Measurements from ENCODE around the gene CFAP61.
A peak's percentile ranks its signal among the peaks of the same experiment; 100 is the strongest.
"Not testable (repeated sequence)": the region's sequence is repeated elsewhere in the genome, so short reads cannot be mapped to it uniquely, and the experiment has no call there.

The CFAP61 gene

DNA sequence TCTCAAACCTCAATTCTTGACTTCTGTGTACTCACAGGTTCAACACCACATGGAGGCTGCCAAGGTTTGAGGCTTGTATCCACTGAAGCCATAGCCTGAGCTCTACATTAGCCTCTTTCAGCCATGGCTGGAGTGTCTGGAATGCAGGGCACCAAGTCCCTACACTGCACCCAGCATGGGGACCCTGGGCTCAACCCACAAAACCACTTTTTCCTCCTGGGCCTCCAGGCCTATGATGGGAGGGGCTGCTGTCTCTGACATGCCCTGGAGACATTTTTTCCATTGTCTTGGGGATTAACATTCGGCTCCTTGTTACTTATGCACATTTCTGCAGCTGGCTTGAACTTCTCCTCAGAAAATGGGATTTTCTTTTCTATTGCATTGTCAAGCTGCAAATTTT lies 192.1 kb downstream of the CFAP61 start:
- not testable (repeated sequence) for DNase-seq

DNA sequence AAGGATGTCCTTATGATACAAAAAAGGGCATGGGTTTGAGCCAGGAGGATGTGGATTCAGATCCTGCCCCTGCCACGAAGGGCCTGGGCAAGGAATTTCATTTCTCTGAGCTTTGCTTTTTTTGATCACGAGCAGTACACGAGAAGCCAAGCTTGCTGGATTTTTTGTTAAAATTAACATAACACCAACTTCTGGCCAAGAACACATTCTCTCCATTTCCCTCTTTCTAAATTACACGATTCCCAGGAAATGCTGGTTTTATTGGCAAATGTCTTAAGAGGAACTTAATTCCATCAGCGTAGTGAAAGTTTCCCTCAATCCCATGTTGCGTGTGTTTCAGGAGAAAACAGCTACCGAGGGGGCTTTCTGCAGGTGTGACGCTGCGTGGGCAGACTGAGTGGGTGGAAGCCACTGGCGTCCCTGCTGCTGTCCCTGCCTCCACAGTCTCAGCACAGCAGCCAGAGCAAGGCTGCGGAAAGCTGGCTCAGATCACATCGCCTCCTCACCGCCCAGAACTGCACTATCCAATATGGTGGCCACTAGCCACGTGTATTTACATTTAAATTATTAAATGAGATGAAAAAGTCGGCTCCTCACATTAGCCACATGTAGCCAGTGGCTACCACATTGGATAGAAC lies 194.8 kb downstream of the CFAP61 start:
- DNase-seq = no peak

GRCh38 chr20:20248620-20249200 lies 196.4 kb downstream of the CFAP61 start:
- no peak for DNase-seq

- no peak for DNase-seq
Measured at GRCh38 chr20:20251317-20251716, 199.0 kb downstream of the CFAP61 start.

DNA sequence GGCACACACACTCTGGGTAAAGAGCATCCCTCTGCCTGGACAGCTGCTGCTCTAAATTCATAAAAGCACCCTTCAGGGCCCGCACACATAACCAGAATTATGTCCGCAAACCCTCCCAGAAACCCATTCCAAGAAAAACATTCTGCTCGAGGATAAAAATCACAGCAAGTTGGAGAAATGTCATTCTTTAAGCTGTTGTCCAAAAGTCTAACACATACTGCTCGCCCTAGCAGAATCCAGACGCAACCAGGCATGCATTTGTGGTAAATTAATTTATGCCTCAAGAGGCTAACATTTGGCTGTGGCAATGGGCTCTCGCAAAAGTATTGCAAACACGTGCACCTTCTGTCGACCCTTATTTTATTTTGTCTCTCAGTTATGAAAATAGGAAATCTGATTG lies 199.5 kb downstream of the CFAP61 start:
- DNase-seq = no peak

DNA sequence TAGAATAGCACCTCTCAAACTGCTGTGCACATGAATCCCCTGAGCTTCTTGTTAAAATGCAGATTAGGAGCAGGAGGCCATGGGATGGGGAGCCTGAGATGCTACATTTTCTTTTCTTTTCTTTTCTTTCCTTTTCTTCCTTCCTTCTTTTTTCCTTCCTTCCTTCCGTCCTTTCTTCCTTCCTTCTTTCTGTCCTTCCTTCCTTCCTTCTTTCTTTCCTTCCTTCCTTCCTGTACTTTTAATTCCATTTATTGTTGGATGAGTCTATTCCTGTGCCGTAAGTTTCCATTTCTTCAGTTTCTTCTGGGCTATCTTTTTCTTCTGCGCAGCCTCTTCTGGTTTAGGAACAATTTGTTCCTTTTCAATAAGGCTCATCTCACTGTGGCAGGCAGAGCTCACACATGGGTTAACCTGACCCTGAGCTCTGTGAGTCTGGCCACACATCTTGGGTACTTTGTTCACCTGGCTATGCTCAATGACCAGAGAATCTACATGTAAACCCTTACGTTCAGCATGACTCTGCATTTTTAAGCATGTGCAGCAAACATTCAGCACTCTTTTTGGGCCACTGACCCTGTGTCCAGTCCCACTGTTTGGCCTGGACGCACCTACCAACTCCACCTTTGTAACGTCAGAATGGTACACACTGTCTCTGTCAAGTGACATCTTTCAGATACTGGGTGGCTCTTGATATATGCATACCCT lies 200.9 kb downstream of the CFAP61 start:
- no peak for DNase-seq

GRCh38 chr20:20253744-20254330 lies 201.5 kb downstream of the CFAP61 start:
- DNase-seq = no peak

- DNase-seq = no peak
Measured at GRCh38 chr20:20255099-20255498, 202.8 kb downstream of the CFAP61 start.

DNA sequence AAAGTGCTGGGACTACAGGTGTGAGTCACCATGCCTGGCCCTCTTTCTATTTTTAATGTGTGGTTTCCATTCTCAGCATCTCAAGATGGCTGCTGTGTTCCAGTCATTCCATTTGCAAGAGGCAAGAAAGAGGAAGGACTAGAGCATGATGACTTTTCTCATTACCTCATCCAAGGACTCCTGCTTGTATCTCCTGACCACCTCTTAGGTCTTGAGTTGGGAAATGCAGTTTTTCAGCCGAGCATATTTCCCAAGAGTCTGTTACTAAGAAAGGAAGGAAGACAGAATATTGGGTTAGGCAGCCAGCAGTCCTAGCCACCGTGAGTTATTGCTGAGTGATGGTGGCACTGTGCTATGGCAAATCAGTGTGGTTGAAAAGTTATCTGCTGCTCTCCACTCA lies 207.2 kb downstream of the CFAP61 start:
- no peak for DNase-seq

DNA sequence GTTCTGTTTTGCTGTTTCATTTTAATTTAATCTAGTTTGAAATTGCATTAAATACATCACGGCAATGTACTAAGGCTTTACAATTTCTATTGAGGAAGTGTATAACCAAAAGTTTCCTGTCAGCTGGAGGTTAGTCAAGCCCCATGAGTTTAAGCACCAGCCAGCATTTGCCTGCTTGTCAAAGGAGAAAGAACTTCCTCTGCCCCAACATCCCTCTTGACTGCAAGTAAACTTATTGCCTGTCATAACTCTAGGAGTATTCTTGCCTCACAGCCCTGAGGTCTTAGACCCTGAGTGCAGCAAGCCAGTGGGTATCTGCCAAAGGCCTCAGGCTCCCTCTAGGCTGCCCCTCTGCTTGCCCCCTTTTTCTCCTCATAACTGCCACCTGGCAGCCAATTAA lies 208.8 kb downstream of the CFAP61 start:
- DNase-seq = no peak

- DNase-seq = no peak
Measured at GRCh38 chr20:20265210-20265609, 212.9 kb downstream of the CFAP61 start.

GRCh38 chr20:20266552-20266951 lies 214.2 kb downstream of the CFAP61 start:
- DNase-seq = no peak

- DNase-seq = no peak
Measured at GRCh38 chr20:20267685-20268370, 215.5 kb downstream of the CFAP61 start.

GRCh38 chr20:20271271-20271670 lies 218.9 kb downstream of the CFAP61 start:
- DNase-seq = no peak

DNA sequence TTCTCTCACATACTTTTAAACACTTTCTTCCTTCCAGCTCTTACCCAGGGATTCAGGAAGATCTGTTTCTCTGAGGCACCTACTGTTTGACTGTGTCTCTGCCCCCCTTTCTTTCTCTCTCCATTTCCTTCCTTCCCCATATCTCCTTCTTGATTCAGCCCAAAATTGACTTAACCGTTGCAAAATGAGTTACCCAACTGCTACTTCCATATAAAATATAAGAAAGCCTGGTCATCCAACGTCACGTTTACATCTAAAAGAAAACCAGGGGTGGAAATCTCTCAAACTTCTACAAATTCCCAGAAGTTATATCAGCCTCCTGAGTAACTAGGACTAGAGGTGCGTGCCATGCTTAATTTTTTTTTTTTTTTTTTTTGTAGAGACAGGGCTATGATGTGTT lies 220.4 kb downstream of the CFAP61 start:
- no peak for DNase-seq

GRCh38 chr20:20273286-20273685 lies 221.0 kb downstream of the CFAP61 start:
- DNase-seq = no peak

DNA sequence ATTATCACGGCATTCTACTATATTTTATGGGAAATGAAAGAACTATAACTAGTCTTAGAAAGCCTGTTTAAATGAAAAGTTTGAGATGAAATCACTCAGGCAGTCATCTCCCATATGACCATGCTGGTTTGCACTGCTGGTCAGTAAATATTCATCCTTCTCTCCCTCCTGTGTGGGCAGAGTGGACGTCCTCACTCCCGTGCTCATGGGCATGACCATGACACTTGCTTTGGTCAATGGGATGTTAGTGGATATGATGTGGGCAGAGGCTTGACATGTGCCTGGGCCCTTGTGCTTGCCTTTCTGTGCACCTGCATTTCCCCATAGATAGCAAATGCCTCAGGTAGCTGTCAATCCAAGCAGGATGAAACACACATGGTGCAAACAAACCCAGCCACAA lies 222.5 kb downstream of the CFAP61 start:
- no peak for DNase-seq

- no peak for DNase-seq
Measured at GRCh38 chr20:20275636-20276035, 223.3 kb downstream of the CFAP61 start.

GRCh38 chr20:20276811-20277530 lies 224.6 kb downstream of the CFAP61 start:
- DNase-seq = peak in 1 of 2 experiments; percentile 46

GRCh38 chr20:20277894-20278335 lies 225.6 kb downstream of the CFAP61 start:
- DNase-seq = no peak

- DNase-seq = no peak
Measured at GRCh38 chr20:20286061-20286460, 233.7 kb downstream of the CFAP61 start.

GRCh38 chr20:20289331-20289730 lies 237.0 kb downstream of the CFAP61 start:
- DNase-seq = no peak

- no peak for DNase-seq
Measured at GRCh38 chr20:20292472-20292871, 240.1 kb downstream of the CFAP61 start.
